Measurements from ENCODE around the gene COPS3.

DNA sequence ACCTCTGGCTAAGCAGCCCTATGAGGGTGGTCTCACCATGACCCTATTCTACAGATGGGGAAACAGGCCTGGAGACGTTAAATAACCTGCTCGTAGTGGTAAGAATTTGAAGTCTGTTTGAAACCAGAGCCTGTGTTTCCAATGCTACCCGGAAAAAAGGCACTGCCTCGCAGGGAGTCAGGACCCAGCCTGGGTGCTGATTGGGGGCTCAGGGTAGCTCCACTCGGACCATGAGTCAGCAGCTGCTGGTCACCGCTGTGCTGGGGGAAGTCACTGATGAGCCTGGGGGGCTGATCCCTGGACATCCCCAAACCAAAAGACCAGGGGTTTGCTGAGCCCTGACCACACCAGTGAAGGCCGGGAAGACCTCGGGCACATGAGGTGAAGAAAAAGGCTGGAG, 65.5 kb downstream of the COPS3 start:
- TF ChIP-seq ZNF274 (IDR thresholded peaks at IDR 0.05; ENCODE audit: low read depth, low read length) (no peak), YY1 (IDR thresholded peaks at IDR 0.05; ENCODE audit: insufficient read depth, insufficient read length) (no peak)
